Heart left ventricle (tissue), 13 donors: ENCODE data around the gene TMEM259.

Experiments
- CTCF ChIP-seq, 12 donors: fragments of 200-600 bp; sonication (generic) in 4 of 12; IDR thresholded peaks; one replicate each; pipeline versions ENCODE4 v1.5.0 to v1.8.0; 2018 to 2022; ENCODE audit warnings: antibody characterized with exemption in 12 of 12, mild to moderate bottlenecking in 5 of 12
- POLR2A ChIP-seq, 2 donors: fragments of 450-650 bp; IDR thresholded peaks; one replicate each; pipeline ENCODE4 v1.6.1; 2017; ENCODE audit warnings: antibody characterized with exemption in 2 of 2, mild to moderate bottlenecking in 2 of 2, moderate library complexity in 2 of 2
- donor health status: ischemic (EF 13 %, LVEDD 7.1; RV severe dilation, severe dysfunction).
- donor health status: DM: no; HTN: yes; CAD: no.
- donor health status: DM: no; HTN: no; CAD: no.
- donor health status: ischemic (EF 25% LVEDD 6.9; RV normal size, moderate dysfunction).
- donor health status: ischemic (EF 25% LVEDD 5.7; RV mildly dilated, moderate dysfunction).
- donor health status: ischemic (EF 35%, LVEDD 5.7; RV mildly dilated, moderate dysfunction).
- donor health status: nonischemic (EF 11% LVEDD 7.7; RV severe dilation, severe dysfunction).
- donor health status: DM: yes; HTN: yes; CAD: no.
- donor health status: PGD.
- donor health status: ischemic (EF 29% LVEDD 5.4; RV normal size, mild dysfunction).
- donor health status: nonischemic (EF 23%, LVEDD 6.1; RV moderate dilation, normal function).

GRCh38 chr19:964116-964520, 56.8 kb downstream of the TMEM259 start:
- TF ChIP-seq POLR2A (IDR thresholded peaks at IDR 0.05) (no peak), CTCF (IDR thresholded peaks at IDR 0.05) (no peak)
